Stimulated activated CD4-positive, alpha-beta T cell treated with anti-CD3 and anti-CD28 coated beads, Interleukin-4, amount 100 ng/mL, for 4 hours (primary cell): Measurements from ENCODE around the gene COMMD6.

Experiments used
- DNase-seq, 2 experiments: peaks; one replicate each; pipeline ENCODE4 v3.0.0-alpha.2; 2020

Gene COMMD6

GRCh38 chr13:75518439-75519088 lies 19.1 kb downstream of the COMMD6 start:
- DNase-seq: no peak

- no peak for DNase-seq
Measured at GRCh38 chr13:75514080-75514995, 23.3 kb downstream of the COMMD6 start.

GRCh38 chr13:75513271-75513670 lies 24.4 kb downstream of the COMMD6 start:
- DNase-seq: no peak

- DNase-seq: no peak
Measured at GRCh38 chr13:75512253-75512652, 25.4 kb downstream of the COMMD6 start.

GRCh38 chr13:75511051-75511625 lies 26.5 kb downstream of the COMMD6 start:
- no peak for DNase-seq

- DNase-seq: no peak
Measured at GRCh38 chr13:75508002-75508548, 29.6 kb downstream of the COMMD6 start.

GRCh38 chr13:75507027-75508001 lies 30.3 kb downstream of the COMMD6 start:
- no peak for DNase-seq

GRCh38 chr13:75506018-75506417 lies 31.6 kb downstream of the COMMD6 start:
- no peak for DNase-seq

- DNase-seq: no peak
Measured at GRCh38 chr13:75505327-75505726, 32.3 kb downstream of the COMMD6 start.

GRCh38 chr13:75495938-75496337 lies 41.7 kb downstream of the COMMD6 start:
- DNase-seq: no peak

GRCh38 chr13:75494491-75494890 lies 43.1 kb downstream of the COMMD6 start:
- DNase-seq: no peak

GRCh38 chr13:75493156-75493555 lies 44.5 kb downstream of the COMMD6 start:
- DNase-seq: no peak

- DNase-seq: no peak
Measured at GRCh38 chr13:75492389-75492788, 45.3 kb downstream of the COMMD6 start.

GRCh38 chr13:75491376-75491775 lies 46.3 kb downstream of the COMMD6 start:
- no peak for DNase-seq

GRCh38 chr13:75489502-75490263 lies 48.0 kb downstream of the COMMD6 start:
- no peak for DNase-seq

- no peak for DNase-seq
Measured at GRCh38 chr13:75486146-75487062, 51.2 kb downstream of the COMMD6 start.

GRCh38 chr13:75485286-75486062 lies 52.2 kb downstream of the COMMD6 start:
- no peak for DNase-seq

- no peak for DNase-seq
Measured at GRCh38 chr13:75482820-75483079, 54.9 kb downstream of the COMMD6 start.

- peak; percentile 38 to 43 for DNase-seq
Measured at GRCh38 chr13:75482070-75482819, 55.4 kb downstream of the COMMD6 start, which contains the start of gene TBC1D4. TBC1D4 (minus strand) TSS chr13:75482169; CDS start chr13:75481767, 402 bp downstream.
